Measurements from ENCODE around the gene AIFM2.

AIFM2 gene

DNA sequence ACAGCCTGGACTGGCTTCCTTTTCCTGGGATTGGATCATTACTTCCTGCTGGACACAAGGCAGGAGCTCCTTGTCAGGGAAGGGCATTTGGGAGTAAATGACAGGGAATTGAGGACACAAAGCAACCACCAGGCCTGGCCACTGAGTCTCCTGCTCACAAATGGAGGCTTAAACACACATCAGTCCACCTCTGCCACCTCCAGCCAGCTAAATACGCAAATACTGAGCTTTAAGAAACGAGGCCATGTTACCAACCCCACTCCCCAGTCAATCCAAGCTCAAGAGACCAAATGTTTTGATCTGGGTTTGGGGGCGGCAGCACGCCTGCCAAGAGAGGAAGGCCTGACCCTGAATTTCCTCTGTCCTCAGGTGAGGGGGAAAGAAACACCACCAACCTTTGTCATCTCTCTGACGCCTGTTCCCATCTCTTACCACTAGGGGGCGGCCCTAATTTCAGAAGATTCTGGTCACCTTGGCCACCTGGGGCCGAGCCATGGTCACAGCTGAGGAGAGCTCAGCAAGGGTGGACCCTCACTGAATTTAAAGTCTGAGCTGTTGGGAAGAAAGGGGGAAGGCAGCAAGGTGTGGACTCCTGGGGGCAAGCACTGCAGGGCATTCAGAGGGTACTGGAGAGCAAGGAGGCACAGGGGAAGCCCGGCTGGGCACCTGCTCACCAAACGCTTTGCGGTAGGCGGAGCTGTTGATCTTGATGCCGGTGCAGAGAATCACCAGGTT is 16.5 kb downstream of the AIFM2 start:
- POLR2A ChIA-PET, result interaction anchor here (0.6 to 2.5 kb wide), 3 partner anchors 30 to 70 kb away, joined by 4 to 17 read pairs (median 6); partner anchors contain the start of genes SAR1A and TYSND1
- CTCF ChIA-PET, result interaction anchor here (0.6 to 5.0 kb wide), 39 partner anchors 11 to 956 kb away, joined by 3 to 63 read pairs (median 4); partner anchors contain the start of genes SAR1A and TYSND1
- peak; percentile 46 for TF ChIP-seq ZNF654 (tag by site-specific recombination; IDR thresholded peaks at IDR 0.05; ENCODE audit: low read depth)
- TF ChIP-seq, protein P1, sequence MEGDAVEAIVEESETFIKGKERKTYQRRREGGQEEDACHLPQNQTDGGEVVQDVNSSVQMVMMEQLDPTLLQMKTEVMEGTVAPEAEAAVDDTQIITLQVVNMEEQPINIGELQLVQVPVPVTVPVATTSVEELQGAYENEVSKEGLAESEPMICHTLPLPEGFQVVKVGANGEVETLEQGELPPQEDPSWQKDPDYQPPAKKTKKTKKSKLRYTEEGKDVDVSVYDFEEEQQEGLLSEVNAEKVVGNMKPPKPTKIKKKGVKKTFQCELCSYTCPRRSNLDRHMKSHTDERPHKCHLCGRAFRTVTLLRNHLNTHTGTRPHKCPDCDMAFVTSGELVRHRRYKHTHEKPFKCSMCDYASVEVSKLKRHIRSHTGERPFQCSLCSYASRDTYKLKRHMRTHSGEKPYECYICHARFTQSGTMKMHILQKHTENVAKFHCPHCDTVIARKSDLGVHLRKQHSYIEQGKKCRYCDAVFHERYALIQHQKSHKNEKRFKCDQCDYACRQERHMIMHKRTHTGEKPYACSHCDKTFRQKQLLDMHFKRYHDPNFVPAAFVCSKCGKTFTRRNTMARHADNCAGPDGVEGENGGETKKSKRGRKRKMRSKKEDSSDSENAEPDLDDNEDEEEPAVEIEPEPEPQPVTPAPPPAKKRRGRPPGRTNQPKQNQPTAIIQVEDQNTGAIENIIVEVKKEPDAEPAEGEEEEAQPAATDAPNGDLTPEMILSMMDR (tag by site-specific recombination; IDR thresholded peaks at IDR 0.05), result peak; percentile 76
- peak; percentile 46 for TF ChIP-seq ZIC2 (tag by site-specific recombination; IDR thresholded peaks at IDR 0.05)
- no peak for TF ChIP-seq ZNF76 (tag by site-specific recombination; IDR thresholded peaks at IDR 0.05; ENCODE audit: borderline replicate concordance, low read depth)
- Histone ChIP-seq H3K27ac (ENCODE audit: extremely low read depth, low read depth, low read length) (no peak overlapping the region), H3K9me3 (ENCODE audit: control insufficient read depth, insufficient read depth, low read depth, low read length) (no peaks in the 10 kb centered on the region), H3K4me3 (ENCODE audit: low read depth, low read length) (no peak overlapping the region), H3K36me3 (ENCODE audit: control insufficient read depth in 2 of 2, insufficient read depth in 1 of 2, low read length in 2 of 2) (peaks cover 6 to 23% of the 10 kb centered on the region in 2 experiments; a peak in 2 of 3 replicates), H3K4me1 (ENCODE audit: control insufficient read depth, insufficient read depth, low read length) (no peaks in the 10 kb centered on the region; the same call in 1 of the 2 replicates)

DNA sequence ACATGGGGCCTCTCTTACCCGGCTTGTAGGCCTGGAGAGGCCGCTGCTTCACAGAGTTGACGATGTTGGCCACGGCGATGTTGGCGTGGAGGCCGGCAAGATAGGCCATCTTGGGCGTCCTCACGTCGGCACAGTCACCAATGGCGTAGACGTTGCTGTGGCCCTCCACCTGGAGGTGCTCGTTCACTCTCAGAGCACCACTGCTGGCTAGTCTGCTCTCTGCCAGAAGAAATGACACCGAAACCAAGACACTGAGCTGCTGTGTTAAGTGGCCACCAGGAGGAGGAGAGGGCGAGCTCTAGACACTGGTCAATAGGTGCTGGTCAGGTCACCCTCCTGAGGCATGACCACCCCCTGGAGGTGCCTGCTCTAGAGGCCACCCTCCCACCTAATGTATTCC is 17.7 kb downstream of the AIFM2 start:
- Histone ChIP-seq H3K27ac (ENCODE audit: extremely low read depth, low read depth, low read length) (no peak overlapping the region), H3K4me3 (ENCODE audit: low read depth, low read length) (no peak overlapping the region), H3K4me1 (ENCODE audit: control insufficient read depth, insufficient read depth, low read length) (no peaks in the 10 kb centered on the region; the same call in 1 of the 2 replicates), H3K36me3 (ENCODE audit: control insufficient read depth in 2 of 2, insufficient read depth in 1 of 2, low read length in 2 of 2) (peaks cover 6 to 25% of the 10 kb centered on the region in 2 experiments; a peak in 2 of 3 replicates), H3K9me3 (ENCODE audit: control insufficient read depth, insufficient read depth, low read depth, low read length) (no peaks in the 10 kb centered on the region)
- TF ChIP-seq ZNF777 (tag by site-specific recombination; IDR thresholded peaks at IDR 0.05; ENCODE audit: borderline replicate concordance) (no peak), ZNF548 (tag by site-specific recombination; IDR thresholded peaks at IDR 0.05) (no peak), ZNF19 (tag by site-specific recombination; IDR thresholded peaks at IDR 0.05; ENCODE audit: low read depth) (no peak), OSR2 (tag by site-specific recombination; IDR thresholded peaks at IDR 0.05) (no peak), ZNF785 (tag by site-specific recombination; IDR thresholded peaks at IDR 0.05) (no peak)
- POLR2A ChIA-PET, result interaction anchor here (2.5 kb wide), 1 partner anchor 31 kb away, joined by 17 read pairs; the partner anchor contains the start of gene TYSND1
- CTCF ChIA-PET, result interaction anchor here (0.6 to 5.0 kb wide), 12 partner anchors 10 to 472 kb away, joined by 3 to 63 read pairs (median 4); partner anchors contain the start of gene TYSND1

DNA sequence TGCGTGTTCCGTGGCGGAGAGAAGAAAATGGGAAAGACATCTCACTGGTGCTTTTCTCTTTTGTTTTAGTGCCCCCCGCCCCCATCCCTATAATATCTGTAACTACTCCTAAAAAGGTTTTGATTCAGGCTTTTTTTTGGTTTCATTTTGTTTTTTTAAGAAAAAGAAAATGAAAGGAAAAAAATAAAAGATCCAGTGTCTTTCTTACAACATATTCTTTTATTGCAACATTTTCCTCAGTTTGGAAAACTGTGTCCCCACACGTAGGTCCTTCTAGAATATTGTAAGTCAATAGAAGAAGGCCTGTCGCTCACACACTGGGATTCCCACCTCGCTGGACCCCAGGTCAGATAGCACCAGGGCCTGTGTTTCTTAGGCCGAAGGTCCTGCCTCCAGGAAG is 20.6 kb downstream of the AIFM2 start:
- ChIA-PET POLR2A (no interaction called here), CTCF (no interaction called here)
- Histone ChIP-seq H3K36me3 (ENCODE audit: control insufficient read depth in 2 of 2, insufficient read depth in 1 of 2, low read length in 2 of 2) (peaks cover 6 to 39% of the 10 kb centered on the region in 2 experiments; a peak in 2 of 3 replicates), H3K27ac (ENCODE audit: extremely low read depth, low read depth, low read length) (no peak overlapping the region), H3K4me3 (ENCODE audit: low read depth, low read length) (no peak overlapping the region), H3K9me3 (ENCODE audit: control insufficient read depth, insufficient read depth, low read depth, low read length) (no peaks in the 10 kb centered on the region), H3K4me1 (ENCODE audit: control insufficient read depth, insufficient read depth, low read length) (no peaks in the 10 kb centered on the region; the same call in 1 of the 2 replicates)
- TF ChIP-seq ZNF292 (tag by site-specific recombination; IDR thresholded peaks at IDR 0.05; ENCODE audit: borderline replicate concordance, low read depth) (no peak), ZNF624 (tag by site-specific recombination; IDR thresholded peaks at IDR 0.05) (no peak), ZNF155 (tag by site-specific recombination; IDR thresholded peaks at IDR 0.05) (no peak), ZNF433 (tag by site-specific recombination; IDR thresholded peaks at IDR 0.05; ENCODE audit: low read depth) (no peak), ZNF10 (tag by site-specific recombination; IDR thresholded peaks at IDR 0.05) (no peak), GFI1B (tag by site-specific recombination; IDR thresholded peaks at IDR 0.05) (no peak), ZNF350 (tag by site-specific recombination; IDR thresholded peaks at IDR 0.05) (no peak), ZNF792 (tag by site-specific recombination; IDR thresholded peaks at IDR 0.05) (no peak), ZNF596 (tag by site-specific recombination; IDR thresholded peaks at IDR 0.05) (no peak), ZNF211 (tag by site-specific recombination; IDR thresholded peaks at IDR 0.05; ENCODE audit: low read depth) (no peak), ZNF416 (tag by site-specific recombination; IDR thresholded peaks at IDR 0.05) (no peak), ZNF623 (tag by site-specific recombination; IDR thresholded peaks at IDR 0.05) (no peak), ZNF837 (tag by site-specific recombination; IDR thresholded peaks at IDR 0.05) (no peak)
